NCI-H446 (cell line): ENCODE data around the gene AKT3.
A peak's percentile ranks its signal among the peaks of the same experiment; 100 is the strongest.

Experiments
- DNase-seq, 2 experiments: peaks; one replicate each; lab custom pipeline; 2025; lab: John Stamatoyannopoulos, UW

The AKT3 gene

DNA sequence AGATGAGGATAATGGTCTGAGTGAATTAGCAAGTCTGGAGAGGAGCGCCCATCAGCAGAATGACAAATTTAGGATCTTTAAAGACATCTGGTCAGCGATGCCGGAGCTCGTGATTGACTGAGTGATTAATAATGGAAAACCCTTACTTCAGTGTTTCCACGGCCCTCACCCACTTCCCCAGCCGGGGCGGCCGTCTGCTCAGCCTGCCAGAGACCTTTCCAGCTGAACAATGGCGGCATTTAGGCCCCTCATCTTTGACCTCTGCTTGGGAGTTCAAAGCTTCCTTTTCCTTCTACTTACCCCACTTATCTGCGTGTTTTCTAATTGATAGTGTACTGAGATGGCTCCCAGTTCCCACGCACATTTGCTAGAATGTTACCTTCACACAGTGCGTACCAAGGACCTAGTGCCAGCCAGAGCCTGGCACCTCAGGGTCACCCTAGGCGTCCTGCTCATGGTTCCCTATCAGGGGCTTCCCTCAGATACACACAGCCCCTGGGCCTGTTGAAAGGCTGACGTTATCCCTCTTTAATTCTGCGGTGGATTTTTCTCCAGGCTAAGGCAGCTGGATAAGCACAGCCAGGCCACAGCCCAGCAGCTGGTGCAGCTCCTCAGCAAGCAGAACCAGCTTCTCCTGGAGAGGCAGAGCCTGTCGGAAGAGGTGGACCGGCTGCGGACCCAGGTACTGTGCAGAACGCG is 361.4 kb downstream of the AKT3 start:
- no peak for DNase-seq

DNA sequence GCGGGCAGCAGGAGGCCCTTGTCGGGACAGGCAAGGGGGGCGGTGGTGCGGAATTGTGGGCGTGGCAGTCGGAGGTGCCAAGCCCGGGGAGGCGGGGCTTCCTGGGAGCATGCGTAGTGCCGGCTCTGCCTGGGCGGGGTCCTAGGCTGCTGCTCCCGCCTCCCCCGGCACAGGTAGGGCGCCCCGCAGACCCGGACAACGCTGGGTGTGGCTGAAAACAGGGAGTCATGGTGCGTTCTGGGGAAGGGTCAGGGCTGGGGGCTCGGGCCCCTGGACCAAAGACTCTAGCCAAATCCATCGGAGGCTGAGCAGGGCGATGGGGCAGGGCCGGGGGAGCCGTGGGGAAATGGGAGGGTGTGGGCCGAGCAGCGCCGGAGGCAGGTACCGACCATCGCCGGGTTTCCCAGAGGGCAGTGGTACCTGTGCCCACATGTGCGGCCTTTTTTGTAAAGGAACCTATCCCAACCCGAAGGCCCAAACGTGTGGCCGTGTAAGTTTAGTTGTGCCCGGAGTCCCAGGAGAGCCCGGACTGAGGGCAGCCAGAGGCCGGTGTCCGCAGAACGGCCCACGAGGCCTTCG is 362.3 kb downstream of the AKT3 start:
- no peak for DNase-seq

DNA sequence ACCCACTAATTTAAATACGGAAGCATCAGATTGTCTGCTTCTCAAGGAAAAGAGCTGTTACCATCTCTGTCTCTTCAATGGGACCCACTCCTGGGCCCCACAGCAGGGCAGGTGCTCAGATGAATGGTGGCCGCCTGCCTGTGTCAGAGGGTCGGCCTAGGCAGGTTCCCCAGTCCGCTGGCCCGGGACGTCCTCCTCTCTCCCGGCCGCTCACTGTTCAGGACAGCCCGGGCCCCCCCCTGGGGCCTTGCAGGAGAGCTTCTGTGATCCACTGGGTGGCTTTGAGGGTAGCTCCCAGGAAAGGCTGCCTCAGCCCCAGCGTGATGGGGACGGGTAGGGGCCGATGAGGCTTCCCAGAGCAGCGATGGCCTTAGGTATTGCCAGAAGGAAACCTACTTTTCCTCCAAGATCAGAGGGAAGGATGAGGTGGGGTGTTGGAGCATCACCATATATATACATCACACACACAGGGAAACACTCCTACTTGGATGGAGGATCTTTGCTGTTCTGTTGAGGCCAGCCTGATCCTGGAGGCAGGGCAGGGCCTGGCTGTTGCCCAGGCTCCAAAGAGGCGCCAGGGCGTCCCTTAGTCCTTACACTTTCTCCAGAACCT is 362.9 kb downstream of the AKT3 start:
- no peak for DNase-seq

DNA sequence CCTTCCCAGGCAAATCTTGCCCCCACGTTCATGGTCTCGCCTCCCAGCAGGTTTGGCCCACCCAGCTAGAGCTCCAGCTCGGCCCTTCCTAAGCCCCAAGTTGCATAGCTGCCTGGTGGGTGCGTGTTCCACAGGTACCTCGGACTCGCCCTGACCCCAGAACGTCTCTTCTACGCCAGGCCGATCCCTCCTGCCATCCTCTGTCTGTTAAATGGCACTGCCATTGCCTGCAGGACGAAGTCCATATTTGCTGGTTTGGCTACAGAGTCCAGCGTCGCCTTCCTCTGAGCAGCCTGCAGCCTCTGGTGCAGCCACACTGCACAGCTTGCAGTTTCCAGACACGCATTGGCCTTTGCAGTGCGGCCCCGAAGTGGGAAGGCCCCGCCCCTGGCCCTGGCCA is 366.1 kb downstream of the AKT3 start:
- DNase-seq = no peak

DNA sequence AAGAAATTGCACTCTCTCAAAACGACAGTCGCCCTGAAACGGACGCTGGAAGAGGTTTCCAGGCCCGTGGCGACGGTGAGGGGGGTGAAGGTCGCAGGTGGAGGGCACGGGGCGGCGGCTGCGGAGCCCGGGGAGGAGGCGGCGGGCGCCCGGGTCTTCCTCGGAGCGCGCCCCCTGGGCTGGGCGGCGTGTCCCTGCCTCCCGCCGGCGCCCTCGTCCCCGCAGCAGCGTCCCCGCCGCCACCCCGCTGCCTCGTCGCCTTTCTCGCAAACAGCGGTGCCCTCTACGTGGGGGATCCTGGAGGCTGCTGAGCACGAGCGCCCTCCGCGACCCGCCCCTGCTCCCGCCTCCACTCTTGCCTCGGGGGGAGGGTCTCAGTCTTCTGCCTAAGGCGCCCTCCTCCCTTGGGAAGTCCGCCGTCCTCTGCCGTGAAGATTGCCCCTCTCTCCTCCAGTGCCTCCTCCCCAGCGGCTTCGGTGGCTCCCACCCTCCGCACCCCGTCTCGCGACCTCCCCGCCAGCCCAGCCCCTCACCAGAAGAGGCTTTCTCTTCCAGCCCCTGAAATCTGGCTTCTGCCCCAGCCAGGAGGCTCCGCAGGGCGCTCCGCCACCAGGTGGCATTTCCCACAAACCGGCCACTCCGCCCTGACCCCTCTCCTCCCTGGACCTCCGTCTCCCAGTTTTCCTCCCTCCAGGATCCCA is 366.8 kb downstream of the AKT3 start:
- DNase-seq = no peak

DNA sequence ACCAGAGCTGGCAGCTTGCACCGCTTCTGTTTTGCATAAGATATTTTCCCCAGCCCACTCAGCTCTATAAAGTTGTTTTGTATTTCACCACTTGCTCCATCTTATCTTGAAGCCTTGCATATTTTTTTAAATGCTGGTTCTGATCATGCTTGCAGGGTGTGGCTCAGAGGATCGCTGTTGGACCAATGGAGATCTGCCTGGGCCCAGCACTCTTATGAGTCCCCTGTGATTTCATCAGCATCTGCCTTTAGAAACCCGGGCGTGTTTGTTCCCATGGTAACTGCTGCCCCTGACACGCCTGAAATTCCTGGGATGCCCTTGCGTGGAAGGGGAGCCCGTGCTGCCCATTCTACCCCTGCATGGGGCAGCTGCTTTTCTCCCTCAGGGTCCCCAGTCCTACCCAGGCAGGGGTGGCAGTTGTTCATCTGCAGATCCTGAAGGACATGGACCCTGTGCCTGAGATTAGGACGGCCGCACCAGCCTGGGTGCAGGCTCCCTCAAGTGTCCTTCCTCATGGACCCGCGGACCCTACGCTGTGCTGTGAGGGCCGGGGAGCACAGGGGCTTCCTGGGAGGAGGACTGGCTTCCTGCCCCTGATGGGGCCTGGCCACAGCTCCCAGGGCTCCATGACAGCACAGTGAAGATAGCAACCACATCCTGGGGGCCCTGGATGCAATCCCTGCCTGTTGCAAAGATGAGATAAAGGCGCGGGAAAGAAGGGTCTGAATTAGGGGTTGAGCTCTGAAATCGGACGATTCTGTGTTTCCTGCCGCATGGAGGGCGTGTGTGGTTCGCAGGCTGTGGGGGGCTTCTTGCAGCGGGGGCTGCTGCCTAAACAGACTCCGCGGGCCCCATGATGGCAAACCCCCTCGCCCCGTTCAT is 367.7 kb downstream of the AKT3 start:
- peak in 1 of 2 experiments; percentile 52 for DNase-seq

DNA sequence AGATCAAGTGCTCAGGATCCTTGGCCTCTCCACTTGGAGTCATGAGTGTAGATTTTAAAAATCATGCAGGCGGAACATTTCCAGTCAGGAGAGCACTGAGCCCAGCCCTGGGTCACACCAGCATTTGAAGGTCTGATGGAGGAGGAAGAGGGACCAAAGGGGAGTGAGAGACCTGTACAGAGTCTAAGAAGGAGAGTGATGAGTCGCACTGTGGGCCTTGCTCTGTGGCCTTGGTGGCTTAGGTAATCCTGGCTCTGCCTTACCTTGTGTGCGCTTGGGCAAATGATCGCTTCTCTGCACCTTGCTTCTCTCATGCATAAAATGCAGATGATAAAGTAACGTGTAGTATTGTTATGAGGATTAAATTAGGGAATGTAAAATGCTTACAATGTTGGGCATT is 368.9 kb downstream of the AKT3 start:
- no peak for DNase-seq

DNA sequence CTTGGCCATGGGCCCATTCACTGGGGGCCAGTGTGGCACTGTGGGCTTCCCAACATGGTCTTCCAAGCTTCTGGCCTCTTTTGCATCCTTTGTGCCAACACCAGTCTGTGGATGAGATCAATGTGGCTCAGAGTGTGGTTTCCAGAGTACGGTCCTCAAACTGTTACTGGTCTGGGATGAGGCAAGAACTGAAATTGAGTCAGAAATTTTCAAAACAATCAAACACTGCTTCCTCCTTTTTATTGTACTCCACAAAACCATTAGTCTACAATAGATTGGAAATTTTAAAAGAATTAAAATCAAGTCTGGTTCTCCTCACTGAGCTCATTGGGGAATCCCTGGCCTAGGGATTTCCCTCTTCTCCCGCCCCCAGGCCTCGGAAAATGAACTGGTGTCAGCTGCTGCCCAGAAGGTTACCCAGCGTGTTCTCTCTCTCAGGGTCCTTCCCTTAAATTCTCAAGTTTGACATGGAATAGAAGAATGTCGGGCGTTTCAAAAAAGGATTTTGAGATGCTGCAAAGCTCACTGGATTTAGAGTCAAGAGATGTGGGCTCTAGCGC is 372.2 kb downstream of the AKT3 start:
- peak in 1 of 2 experiments; percentile 42 for DNase-seq

DNA sequence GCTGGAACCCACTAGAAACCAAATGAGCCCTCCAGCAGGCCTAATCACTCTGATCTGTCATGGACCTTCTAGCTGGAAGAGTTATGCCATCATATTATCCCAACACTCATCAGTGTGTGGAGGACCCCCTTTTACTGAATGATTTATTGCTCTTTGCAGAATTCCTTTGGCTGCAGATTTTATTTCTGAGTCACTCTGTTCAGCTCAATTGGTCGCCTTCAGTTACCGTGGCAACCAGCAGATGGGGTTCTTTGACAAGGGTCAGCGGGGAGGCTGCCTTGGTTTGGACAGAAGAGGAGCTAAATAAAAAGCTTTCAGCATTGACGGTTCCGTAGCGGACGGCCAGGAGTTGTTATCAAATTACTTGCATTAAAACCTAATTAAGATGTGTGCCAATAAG is 374.1 kb downstream of the AKT3 start:
- DNase-seq = peak; percentile 95 to 97

DNA sequence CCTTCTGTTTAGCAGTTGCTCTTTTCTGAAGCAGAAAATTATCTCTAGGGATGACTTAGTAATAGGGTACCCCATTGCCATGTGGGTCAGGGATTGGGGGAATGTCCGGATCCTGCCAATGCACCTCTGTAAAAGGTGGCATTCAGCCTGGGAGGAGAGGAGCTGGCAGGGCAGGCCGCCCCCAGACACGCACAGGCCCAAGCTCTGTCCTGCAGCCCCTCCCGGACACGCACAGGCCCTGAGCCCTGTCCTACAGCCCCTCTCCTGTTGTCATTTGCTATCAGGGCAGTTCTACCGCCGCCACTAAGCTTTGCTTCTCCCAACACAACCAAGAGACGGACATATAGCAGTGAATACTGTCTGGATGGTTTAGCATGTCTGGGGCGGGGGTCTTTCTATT is 375.1 kb downstream of the AKT3 start:
- no peak for DNase-seq

DNA sequence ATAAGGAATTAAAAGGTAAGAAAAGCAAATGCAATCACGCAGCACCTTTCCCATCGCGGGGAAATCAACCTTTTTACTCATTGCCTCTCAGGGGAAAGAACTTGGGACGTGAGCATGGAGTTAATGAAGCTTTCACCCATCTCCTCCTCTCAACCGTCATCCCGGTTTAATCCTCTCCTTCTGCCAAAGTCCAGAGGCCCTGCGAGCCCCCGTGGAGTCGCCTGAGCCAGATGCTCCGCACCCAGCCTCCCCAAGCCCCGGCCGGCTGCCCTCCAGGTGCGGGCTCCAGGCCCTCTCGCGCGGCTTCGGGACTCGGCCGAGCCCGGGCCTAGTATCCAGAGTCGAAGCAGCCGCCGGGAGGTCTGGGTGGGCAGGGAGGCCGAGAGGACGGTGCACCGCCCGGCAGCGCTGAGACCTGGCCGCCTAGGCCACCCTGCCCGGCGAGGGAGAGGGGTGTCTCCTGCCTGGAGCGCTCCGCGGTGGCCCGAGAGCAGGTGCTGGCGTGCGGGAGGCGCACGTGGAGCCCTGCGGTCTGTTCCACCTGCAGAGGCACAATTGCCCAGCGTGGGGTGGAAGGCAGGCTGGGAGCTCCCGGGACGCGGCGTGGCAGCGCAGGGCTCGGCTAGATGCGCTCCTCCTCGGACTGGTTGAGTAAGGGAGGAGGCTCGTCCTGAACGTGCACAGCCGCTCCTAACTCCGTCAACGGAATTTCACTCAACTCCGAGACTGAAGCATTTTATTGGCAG is 375.7 kb downstream of the AKT3 start:
- DNase-seq = peak; percentile 88 to 90

DNA sequence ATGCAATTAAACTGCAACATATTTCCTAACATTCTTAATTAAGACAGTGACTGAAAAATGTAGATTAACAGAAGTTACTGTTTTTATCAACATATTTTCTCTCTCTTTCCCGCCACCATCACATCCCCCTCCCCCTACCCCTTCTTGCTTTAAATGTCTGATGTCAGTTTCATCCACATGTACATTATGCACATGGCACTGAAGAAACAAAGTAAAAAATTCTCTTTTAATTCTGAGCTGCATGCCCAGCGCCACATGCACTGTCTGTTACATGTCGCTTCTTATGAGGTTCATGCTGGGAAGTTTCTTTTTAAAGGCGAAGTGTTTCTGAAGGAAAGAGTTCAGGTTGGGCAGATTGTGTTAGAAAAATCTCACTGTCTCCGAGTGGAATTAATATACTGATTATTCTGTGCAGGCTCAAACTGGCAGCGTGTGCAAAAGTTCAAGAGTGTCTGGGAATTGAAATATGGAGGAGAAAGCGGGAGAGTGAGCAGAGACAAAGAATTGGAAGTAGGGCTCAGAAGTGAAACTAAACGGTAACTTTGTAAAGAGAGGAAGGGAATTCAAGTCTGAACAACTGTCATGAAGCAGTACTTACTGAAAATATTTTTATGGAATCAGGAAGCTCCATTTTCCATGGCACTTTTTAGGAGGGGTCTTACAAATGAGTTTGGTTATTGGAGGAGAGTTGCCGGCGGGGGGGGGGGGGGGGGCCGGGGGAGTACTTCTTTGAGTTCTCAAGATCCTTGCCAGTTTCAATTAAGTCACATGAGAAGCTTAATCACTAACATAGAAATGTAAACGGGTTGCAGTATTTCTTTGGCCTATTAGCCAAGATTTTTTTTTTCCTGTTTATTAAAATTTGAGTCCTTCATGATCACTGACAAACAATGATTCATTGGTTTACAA is 376.6 kb downstream of the AKT3 start:
- peak; percentile 79 to 88 for DNase-seq

DNA sequence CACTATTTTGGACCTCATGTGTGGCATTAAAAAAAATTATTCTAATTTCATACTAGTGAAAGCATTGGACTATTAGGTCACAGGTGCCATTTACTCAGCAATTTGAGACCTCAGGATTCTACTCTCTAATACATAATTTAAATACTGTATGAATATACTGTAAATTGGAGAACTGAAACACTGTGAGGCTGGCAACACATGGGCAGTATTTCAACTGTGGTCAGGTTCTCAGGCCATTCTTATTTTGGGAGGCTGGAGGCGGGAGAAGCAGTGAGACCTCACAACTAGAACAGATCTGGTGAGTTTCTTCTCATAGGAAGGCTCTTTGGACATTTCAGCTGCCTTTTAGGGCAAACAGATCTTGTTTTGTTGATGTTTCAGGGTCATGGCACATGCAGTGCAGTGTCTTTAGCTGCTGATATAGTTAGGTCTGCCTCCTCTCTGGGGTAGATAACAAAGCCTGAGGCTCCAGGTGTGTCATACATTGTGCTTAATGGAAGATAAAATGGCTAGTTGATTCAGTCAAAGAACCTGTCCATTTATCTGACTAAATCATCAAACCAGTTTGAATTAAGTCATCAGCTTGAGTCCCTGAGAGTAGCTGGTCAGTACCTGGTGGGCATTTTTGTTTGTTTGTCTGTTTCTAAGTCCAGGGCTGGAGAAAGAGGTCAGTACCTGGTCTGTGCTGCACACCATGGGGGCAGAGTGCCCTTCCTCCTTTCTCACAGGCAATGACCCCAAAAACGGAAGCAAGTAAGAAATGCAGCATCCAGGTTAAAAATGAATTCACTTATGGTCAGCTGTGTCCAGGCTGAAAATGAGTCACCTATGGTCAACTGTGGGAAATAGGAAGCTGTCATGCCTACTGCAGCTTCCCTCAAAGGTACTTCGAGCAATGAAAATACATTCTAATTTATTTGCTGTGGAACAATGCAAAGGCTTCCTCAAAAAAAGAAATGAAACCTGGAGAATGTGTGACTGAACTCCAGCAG is 378.0 kb downstream of the AKT3 start:
- no peak for DNase-seq

DNA sequence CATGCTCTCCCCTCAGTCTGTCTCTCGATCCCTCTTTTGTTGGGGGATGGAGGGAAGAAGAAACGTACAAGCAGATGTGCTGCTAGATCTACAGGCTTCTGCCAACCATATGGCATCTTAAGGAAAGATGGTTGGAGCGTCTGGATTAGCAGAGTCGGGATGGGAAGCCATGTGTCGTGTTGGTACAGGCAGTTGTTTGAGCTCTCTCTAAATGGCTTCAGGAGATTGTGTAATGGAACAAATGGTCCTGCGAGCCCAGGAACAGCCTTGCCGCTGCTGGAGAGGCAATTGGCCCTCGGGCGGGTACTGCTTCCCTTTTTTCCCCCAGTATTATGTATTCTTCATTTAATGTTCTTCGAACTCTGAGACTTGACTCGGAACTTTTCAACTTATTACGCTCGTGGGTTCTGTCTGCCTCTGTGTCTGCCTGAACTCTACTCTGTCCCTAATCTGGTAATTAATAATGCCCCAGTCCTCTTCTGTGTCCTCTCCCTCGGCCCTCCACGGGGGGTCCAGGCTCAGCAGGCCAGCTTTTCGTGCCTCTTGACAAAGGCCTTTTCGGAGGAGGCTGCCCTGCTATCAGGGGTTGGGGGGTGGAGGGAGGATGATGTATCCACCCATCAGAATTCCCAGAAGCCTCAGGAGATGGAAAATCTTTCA is 378.9 kb downstream of the AKT3 start:
- peak; percentile 75 to 90 for DNase-seq

DNA sequence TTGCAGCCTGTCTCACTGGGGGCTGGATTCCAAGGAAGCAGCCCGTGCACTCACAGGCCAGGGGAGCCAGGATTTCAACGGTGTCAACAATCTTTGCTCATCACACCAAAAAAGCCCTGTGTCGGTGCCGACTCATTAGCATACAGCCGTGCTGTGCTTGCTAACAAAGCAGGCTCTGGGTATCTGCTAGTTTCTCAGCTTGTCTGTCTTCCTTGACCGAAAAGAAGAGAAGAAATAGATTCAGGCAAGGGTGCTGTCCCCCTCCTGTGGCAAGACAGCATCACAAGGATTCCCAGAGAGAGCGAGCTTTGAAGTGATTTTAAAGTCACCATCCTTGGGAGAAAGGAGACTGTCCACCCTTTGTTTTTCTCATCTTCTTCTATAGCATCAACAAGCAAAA is 379.5 kb downstream of the AKT3 start:
- peak; percentile 80 to 85 for DNase-seq

DNA sequence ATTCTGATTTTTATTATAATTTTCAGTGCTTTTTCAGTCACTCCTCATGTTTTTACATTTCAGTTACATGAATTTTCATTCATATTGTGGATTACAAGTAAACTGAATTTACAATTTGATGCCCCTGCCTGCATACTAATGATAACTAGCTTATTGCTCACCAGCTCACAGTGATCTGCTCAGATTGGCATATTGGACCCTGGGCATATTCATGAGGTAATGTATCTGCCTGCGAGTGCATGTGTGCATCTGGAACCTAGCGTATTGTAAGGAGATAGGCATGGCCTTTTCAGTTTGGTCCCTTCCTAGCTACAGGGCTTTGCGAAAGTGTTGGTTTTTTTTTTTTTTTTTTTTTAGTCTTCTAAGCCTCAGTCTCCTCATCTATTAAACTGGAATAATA is 380.5 kb downstream of the AKT3 start:
- peak in 1 of 2 experiments; percentile 23 for DNase-seq

DNA sequence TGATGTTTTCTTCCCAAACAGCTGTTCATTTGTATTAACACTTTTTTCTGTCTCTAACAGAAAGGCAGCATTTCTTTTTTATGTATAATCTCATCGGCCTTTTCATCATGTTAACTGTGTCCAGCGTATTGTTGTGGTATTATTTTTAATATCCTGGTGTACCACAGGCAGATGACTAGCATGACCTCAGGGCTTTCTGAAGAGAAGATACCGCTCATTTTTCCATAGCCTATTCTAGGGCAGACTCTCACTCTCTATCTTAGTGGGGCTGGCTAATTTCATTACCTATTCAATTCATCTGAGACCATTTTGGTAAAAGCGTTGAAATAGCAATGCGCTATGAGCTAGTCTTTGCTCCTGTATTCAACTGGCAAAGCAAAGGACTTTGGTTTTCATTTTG is 384.3 kb downstream of the AKT3 start:
- DNase-seq = no peak

DNA sequence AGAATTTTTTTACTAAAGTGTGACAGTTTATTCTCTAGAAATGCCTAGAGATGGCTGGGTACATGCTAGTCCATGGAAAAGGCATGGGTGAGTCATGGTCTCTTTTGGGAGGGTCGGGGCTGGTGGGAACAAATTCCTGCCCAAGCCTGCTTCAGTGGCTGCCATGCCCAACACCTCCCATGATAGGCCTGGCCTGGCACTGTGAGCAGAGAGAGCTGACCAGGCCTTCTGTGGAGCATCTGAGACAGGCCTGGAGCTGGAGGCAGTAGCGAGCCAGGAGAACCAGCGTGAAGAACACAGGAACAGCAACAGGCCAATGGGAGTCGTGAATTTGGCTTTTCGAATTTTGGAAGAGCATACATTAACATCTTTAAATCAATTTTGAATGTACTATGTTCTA is 385.0 kb downstream of the AKT3 start:
- DNase-seq = no peak
